Lower lobe of right lung (tissue), 2 donors: ENCODE results near the gene AKAP8L. TPM values are rescaled to one million over a fixed set of nuclear protein-coding genes. Genes with fewer than 3 reads are reported as not detected.

Source experiments
- ATAC-seq, 2 donors: fragments of 200-7000 bp; cut with Tn5 transposase; one replicate each; pipeline ENCODE4 v1.9.1; 2020 to 2022; ENCODE audit warnings: mild to moderate bottlenecking in 2 of 2, moderate library complexity in 2 of 2
- DNase-seq: peaks from one replicate; pipeline ENCODE4 v3.0.0-alpha.2; 2020
- H3K27ac ChIP-seq: fragments of 200-600 bp; one replicate; pipeline ENCODE4 v1.8.0; 2022
- H3K27me3 ChIP-seq: fragments of 200-600 bp; one replicate; pipeline ENCODE4 v1.8.0; 2022; ENCODE audit warnings: low read depth
- H3K36me3 ChIP-seq: fragments of 200-600 bp; one replicate; pipeline ENCODE4 v1.8.0; 2022; ENCODE audit warnings: mild to moderate bottlenecking
- H3K4me1 ChIP-seq: fragments of 200-600 bp; one replicate; pipeline ENCODE4 v1.8.0; 2022
- H3K4me3 ChIP-seq: fragments of 200-600 bp; one replicate; pipeline ENCODE4 v1.8.0; 2022; ENCODE audit warnings: mild to moderate bottlenecking
- H3K9me3 ChIP-seq: fragments of 200-600 bp; one replicate; pipeline ENCODE4 v1.8.0; 2022
- CTCF ChIP-seq: fragments of 200-600 bp; IDR thresholded peaks from one replicate; pipeline ENCODE4 v1.8.0; 2022; ENCODE audit warnings: antibody characterized with exemption, mild to moderate bottlenecking
- intact Hi-C: fragments of 100-400 bp; cut with DNase I; formaldehyde crosslinking; loops from one replicate; pipeline ENCODE4 v1.11.0; 2022
- total RNA-seq: library from RNA; stranded (reverse); fragmentation: NEBNext Ultra II Directional; extraction: Animal tissue kit (Norgen Biotek cat#: 25700); gene quantifications from one replicate; pipeline ENCODE4 v1.2.1, GENCODE V29; 2021
- donor health status: DM: no; HTN: yes; CAD: no; lungs with severe emphysema.

Gene AKAP8L
- total RNA-seq, 1 donor from 2014 or later = 94.2 TPM

GRCh38 chr19:15464394-15465385 is 45.9 kb upstream of the AKAP8L start, which contains the start of gene RASAL3:
TSS of gene RASAL3 (minus strand) at chr19:15464544. CDS start at chr19:15464358, 186 bp downstream.
- DNase-seq (peak; percentile 59), ATAC-seq (peak; percentile 69 to 75)
- H3K27ac ChIP-seq = peak within 1 kb of the TSS; percentile 80
- no peaks in the 10 kb centered on the region for H3K9me3 ChIP-seq
- peaks cover 18% of the 10 kb centered on the region for H3K27me3 ChIP-seq
- peak within 1 kb of the TSS; percentile 54 for H3K4me3 ChIP-seq
- intact Hi-C loops = no loop called here
- no peaks in the 10 kb centered on the region for H3K36me3 ChIP-seq
- TF ChIP-seq CTCF = no peak
- H3K4me1 ChIP-seq = peaks cover 18% of the 10 kb centered on the region

GRCh38 chr19:15463861-15464371 is 45.1 kb upstream of the AKAP8L start:
- no peak for TF ChIP-seq CTCF
- intact Hi-C loops = no loop called here
- Histone ChIP-seq H3K36me3 (no peaks in the 10 kb centered on the region), H3K4me3 (peak overlapping the region; percentile 54), H3K27ac (peak overlapping the region; percentile 80), H3K27me3 (peaks cover 13% of the 10 kb centered on the region), H3K9me3 (no peaks in the 10 kb centered on the region), H3K4me1 (peaks cover 12% of the 10 kb centered on the region)
- peak; percentile 64 for DNase-seq
- ATAC-seq = peak; percentile 73 to 83

GRCh38 chr19:15461694-15462093 is 42.9 kb upstream of the AKAP8L start:
- Histone ChIP-seq H3K4me1 (peaks cover 5% of the 10 kb centered on the region), H3K36me3 (no peaks in the 10 kb centered on the region), H3K9me3 (no peaks in the 10 kb centered on the region), H3K4me3 (no peak overlapping the region), H3K27ac (no peak overlapping the region), H3K27me3 (peaks cover 24% of the 10 kb centered on the region)
- ATAC-seq = no peak
- no peak for TF ChIP-seq CTCF
- intact Hi-C loops = no loop called here
- DNase-seq = no peak

- peaks cover 6% of the 10 kb centered on the region for H3K4me1 ChIP-seq
- TF ChIP-seq CTCF = no peak
- H3K27me3 ChIP-seq = peaks cover 34% of the 10 kb centered on the region
- no peak overlapping the region for H3K27ac ChIP-seq
- peaks cover 6% of the 10 kb centered on the region for H3K36me3 ChIP-seq
- ATAC-seq = no peak
- no peaks in the 10 kb centered on the region for H3K9me3 ChIP-seq
- no peak for DNase-seq
- H3K4me3 ChIP-seq = no peak overlapping the region
- intact Hi-C loops = no loop called here
Observed at GRCh38 chr19:15457701-15458484, 39.1 kb upstream of the AKAP8L start.
